A204.1 (cell line): ENCODE measurements around the gene EPHA6.
"Not testable (repeated sequence)": the region's sequence is repeated elsewhere in the genome, so short reads cannot be mapped to it uniquely, and the experiment has no call there.

ENCODE experiments used
- FAIRE-seq: peaks from 2 replicates; lab custom pipeline; 2012; peaks lifted over from hg19 to GRCh38; lab: Jason Lieb, UNC

EPHA6 gene

GRCh38 chr3:97025612-97026011, 211.2 kb downstream of the EPHA6 start:
- FAIRE-seq, result not testable (repeated sequence)

DNA sequence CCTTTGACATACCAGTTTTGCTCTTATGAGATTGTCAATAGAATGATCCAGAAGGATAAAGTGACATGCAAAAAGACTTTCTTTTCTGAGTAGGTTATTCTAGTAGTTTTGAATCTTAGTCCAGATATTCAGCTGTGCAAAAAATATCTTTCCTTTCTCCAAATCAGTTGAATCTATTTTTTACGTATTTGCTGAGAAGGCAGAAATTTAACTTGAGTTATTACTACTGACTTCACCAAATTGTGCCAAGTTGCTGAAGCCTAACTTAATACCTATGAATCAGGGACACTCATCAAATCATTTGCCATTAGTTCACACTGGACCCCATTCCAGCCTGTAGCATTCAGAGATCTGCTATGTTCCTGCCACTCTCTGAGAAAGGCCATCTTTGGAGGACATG, 215.6 kb downstream of the EPHA6 start:
- FAIRE-seq, result no peak

DNA sequence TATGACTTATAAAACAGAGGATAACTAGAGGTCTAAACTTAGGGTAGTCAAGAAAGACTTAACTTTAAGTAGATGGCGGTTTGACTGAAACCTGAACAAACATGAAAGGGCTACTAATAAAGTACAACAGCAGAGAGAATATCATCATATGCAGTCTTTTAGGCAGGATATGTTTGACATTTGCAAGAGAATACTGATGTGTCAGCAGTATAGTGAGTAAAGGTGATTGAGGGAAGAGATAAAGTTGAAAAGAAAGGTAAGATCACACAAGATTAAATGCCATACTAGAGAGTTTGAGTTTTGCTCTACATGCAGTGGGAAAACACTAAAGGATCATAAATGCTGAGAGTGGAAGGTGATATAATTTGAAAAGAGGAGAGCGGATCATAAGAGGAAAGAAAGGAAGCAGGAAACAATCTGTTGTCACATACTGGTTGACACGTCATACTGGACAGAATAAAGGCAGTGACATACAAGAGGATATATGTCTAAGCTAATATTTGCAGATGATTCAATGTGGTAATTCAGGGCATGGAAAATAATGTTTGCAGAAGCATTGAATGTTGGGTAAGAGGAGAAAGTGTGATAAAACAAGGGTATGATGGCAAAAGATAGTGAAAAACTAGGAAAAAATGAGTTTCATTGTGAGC, 223.0 kb downstream of the EPHA6 start:
- FAIRE-seq, result no peak

DNA sequence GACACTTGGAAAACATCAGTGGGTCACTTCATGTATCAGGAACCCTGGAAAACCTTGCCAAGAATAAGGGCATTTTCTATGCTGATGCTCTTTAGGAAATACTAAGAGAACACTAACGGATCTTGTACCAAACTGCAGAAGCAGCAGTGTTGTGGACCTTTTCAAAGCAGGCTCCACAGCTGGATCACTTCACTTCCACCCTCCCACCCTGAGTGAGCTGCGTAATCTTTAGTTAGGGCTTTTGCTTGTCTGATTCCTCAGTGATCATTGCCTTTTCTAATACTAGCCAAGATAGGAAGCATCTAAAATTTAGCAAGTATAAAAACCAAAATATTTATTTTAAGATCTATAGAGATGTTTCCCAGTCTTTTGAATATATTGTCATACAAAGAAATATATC, 229.0 kb downstream of the EPHA6 start:
- no peak for FAIRE-seq

DNA sequence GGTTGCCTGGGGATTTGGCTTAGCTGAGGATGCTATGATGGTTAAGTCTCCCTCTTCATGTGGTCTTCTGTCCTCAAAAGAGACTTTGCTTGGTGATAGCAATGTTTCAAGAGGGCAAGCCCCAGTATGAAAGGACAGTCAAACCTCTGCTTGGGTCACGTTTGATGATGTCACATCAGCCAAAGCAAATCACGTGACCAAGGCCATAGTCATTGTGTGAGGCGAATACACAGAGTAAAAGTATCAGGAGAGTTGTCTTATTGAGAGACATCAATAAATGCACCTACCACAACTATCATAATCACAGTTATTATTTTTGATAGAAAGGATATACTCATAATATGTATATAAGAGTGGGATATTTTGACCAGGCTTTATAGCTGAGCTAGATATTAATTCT, 243.0 kb downstream of the EPHA6 start:
- FAIRE-seq, result no peak

DNA sequence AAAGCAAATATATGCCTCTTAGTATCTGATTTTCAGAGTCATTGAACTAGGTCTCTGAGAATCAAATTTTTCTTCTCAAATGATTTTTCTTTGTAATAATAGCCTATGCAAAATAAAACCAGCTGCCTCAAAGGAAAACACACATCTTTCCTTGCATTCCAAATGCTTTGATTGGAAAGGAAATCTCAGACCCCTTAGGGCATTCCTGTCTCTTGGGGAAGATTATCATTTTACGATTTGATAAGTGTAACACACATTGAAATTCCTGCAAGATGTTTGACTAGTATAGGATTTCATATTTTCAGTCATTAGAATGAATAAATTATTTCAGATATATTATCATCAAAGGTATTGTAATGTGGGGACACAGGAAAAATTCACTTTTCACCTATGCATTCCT, 244.8 kb downstream of the EPHA6 start:
- FAIRE-seq, result no peak

GRCh38 chr3:97066531-97066930, 252.1 kb downstream of the EPHA6 start:
- FAIRE-seq, result no peak

GRCh38 chr3:97070302-97070701, 255.9 kb downstream of the EPHA6 start:
- FAIRE-seq, result no peak

DNA sequence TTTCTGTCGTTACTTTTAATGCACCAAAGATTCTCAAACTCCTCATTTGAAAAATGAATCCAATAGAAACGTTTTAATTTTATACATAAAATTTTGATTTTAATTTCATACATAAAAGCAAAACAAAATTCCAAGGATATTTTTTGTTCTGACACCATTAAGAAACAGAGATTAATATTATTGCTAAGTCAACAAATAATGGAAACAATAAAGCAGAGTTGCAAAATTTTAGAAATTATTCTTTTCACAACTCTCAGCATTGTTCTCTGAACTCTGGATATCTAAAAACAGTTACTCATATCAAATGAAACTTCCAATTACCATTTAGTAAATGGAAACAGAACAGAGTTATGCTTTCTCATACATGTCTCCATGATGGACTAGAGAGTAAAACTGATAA, 260.2 kb downstream of the EPHA6 start:
- FAIRE-seq, result no peak

DNA sequence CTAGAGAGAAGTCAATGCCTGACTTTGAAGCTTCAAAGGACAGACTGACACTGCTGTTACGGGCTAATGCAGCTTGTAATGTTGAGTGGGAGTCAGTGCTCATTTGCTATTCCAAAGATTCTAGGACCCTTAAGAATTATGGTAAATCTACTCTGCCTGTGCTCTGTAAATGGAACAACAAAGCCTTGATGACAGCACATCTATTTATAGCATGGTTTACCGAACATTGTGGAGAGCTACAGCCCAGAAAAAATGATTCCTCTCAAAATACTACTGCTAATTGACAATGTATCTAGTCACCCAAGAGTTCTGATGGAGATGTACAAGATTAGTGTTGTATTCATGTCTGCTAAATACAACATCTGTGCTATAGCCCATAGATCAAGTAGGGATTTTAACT, 262.3 kb downstream of the EPHA6 start:
- no peak for FAIRE-seq

GRCh38 chr3:97089621-97090020, 275.2 kb downstream of the EPHA6 start:
- no peak for FAIRE-seq

- FAIRE-seq, result no peak
Observed at GRCh38 chr3:97102641-97103040, 288.2 kb downstream of the EPHA6 start.

DNA sequence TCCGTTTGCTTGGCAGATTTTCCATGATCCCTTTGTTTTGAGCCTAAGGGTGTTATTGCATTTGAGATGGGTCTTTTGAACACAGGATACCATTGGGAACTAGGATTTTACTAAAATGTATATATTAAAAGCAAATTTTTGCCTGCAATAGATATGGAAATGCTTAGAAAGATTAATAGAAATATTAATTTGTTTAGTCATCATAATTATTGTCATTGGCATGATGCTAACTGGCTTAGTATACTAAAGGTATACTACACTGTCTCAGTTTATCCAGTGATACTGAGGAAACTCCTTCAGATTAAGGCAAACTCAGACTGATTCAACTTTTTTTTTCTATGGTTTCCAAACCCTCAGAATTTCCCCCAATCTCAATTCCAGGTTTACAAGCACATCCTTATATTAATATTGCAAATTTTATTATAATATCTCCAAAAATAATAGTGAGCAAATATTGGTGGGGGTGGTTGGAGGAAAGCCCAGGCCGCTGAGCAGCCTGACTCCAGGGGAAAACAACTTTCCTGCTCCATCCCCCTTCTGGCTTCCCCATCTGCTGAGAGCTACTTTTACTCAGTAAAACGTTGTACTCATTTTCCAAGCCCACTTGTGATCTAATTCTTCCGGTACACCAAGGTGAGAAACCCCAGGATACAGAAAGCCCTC, 291.7 kb downstream of the EPHA6 start:
- FAIRE-seq, result no peak

GRCh38 chr3:97106652-97106989, 292.2 kb downstream of the EPHA6 start:
- no peak for FAIRE-seq

DNA sequence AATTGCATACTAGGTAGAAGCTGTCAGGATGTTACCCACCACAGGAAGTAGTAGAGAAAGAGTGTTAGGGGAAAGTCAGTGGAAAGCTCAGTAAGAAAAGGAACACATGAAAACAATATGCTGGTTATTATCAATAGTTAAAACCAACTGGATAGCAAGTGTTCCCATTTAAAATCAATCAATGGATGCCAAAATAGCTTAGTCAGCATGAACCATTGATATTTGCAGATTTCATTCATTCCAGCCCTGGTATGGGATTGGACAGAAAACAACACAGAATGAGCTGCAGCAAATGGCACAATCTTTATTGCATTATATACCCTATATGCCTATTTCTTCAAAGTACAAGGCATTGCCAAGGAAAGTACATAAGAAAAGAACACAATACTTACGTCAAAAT, 293.7 kb downstream of the EPHA6 start:
- FAIRE-seq, result no peak

- no peak for FAIRE-seq
Observed at GRCh38 chr3:97111244-97111643, 296.9 kb downstream of the EPHA6 start.

DNA sequence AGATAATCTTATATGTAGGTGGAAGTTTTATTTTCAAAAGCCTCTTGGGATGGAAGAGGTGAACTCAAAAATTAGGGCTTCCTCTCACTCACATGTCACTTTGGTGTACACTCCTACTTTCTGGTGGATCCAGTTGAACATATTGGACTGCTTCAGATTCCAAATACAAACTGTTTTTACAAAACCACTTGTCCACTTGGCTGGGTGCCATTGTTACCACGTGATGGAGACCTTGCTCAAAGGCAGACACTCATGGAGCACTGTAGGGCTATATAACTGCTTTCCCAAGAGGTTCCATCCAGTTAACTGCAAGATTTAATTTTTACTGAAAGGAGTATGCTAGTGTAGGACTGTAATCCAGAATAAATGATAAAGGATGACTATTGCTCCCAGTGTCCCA, 307.0 kb downstream of the EPHA6 start:
- FAIRE-seq, result no peak

- no peak for FAIRE-seq
Observed at GRCh38 chr3:97125902-97126499, 311.6 kb downstream of the EPHA6 start.

- no peak for FAIRE-seq
Observed at GRCh38 chr3:97131476-97131875, 317.1 kb downstream of the EPHA6 start.

- no peak for FAIRE-seq
Observed at GRCh38 chr3:97138914-97139541, 324.6 kb downstream of the EPHA6 start.

- FAIRE-seq, result no peak
Observed at GRCh38 chr3:97148931-97149330, 334.5 kb downstream of the EPHA6 start.

GRCh38 chr3:97161169-97161568, 346.8 kb downstream of the EPHA6 start:
- FAIRE-seq, result no peak

DNA sequence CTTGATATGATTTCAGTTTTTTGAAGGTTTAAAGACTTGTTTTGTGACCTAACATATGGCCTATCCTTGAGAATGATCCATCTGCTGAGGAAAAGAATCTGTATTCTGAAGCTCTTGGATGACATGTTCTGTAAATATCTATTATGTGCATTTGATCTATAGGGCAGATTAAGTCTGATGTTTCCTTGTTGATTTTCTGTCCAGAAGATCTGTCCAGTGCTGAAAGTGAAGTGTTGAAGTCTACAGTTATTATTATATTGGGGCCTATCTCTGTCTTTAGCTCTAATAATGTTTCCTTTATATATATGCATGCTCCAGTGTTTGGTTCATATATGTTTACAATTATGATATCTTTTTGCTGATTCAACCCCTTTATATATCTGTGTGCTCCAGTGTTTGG, 362.8 kb downstream of the EPHA6 start:
- no peak for FAIRE-seq

- no peak for FAIRE-seq
Observed at GRCh38 chr3:97181704-97182103, 367.3 kb downstream of the EPHA6 start.
